ENCODE results near the gene RTP1.

DNA sequence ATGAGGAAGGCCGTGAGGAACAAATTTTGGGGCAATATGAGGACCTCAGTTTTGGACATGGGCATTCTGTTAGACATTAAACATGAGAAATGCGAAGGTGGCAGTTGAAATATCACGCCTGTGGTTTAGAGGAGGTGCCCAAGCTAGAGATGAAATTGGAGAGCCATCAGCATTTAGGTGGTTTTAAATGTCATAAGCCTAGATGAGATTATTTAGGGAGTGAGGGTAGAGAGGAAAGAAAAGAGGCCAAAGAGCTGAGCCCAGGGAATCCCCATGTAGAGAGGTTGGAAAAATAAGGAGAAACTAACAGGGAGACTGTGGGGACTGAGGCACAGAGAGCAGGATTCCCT is 14.9 kb downstream of the RTP1 start:
- TF ChIP-seq, protein P1, sequence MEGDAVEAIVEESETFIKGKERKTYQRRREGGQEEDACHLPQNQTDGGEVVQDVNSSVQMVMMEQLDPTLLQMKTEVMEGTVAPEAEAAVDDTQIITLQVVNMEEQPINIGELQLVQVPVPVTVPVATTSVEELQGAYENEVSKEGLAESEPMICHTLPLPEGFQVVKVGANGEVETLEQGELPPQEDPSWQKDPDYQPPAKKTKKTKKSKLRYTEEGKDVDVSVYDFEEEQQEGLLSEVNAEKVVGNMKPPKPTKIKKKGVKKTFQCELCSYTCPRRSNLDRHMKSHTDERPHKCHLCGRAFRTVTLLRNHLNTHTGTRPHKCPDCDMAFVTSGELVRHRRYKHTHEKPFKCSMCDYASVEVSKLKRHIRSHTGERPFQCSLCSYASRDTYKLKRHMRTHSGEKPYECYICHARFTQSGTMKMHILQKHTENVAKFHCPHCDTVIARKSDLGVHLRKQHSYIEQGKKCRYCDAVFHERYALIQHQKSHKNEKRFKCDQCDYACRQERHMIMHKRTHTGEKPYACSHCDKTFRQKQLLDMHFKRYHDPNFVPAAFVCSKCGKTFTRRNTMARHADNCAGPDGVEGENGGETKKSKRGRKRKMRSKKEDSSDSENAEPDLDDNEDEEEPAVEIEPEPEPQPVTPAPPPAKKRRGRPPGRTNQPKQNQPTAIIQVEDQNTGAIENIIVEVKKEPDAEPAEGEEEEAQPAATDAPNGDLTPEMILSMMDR (IDR thresholded peaks at IDR 0.05), result no peak
- TF ChIP-seq POLR2AphosphoS5 (IDR thresholded peaks at IDR 0.05), result no peak
- TF ChIP-seq POLR2A (IDR thresholded peaks at IDR 0.05), result no peak

Measured in prostate gland (tissue), 2 donors.